Astrocyte (in vitro differentiated cells and primary cell): ENCODE results near the gene CCDC15.

Experiments used
- CTCF ChIP-seq: IDR thresholded peaks from 2 replicates; pipeline ENCODE4 v1.5.1; 2011; ENCODE audit warnings: low read depth, mild to moderate bottlenecking, inconsistent platforms, low read length, moderate library complexity; ENCODE audit not compliant: insufficient read depth
- EZH2 ChIP-seq: IDR thresholded peaks from 2 replicates; pipeline ENCODE4 v1.6.1; 2012; ENCODE audit warnings: mild to moderate bottlenecking, low read length, inconsistent platforms; ENCODE audit not compliant: insufficient read depth

- TF ChIP-seq CTCF (no peak), EZH2 (no peak)
Measured at GRCh38 chr11:125025968-125026367, 72.0 kb downstream of the CCDC15 start.
